GM23338 (cell line): ENCODE data around the gene ICA1L. TPM values are rescaled to one million over a fixed set of nuclear protein-coding genes. Genes with fewer than 3 reads are reported as not detected.

ENCODE experiments used
- ATAC-seq: fragments of 200-7000 bp; cut with Tn5 transposase; 3 replicates; pipeline ENCODE4 v1.9.1; 2020
- DNase-seq: peaks from one replicate; pipeline ENCODE4 v3.0.0-alpha.2; 2015; ENCODE audit warnings: low spot score
- H2AFZ ChIP-seq: fragments of 200-600 bp; sonication (generic); 2 replicates; pipeline ENCODE4 v1.8.0; 2016; ENCODE audit warnings: antibody characterized with exemption, mild to moderate bottlenecking, moderate library complexity
- H3F3A ChIP-seq: fragments of 200-600 bp; sonication (generic); replicated peaks from 2 replicates; pipeline ENCODE4 v1.8.0; 2017; ENCODE audit warnings: antibody characterized with exemption, mixed run types, low read depth
- H3K27ac ChIP-seq: fragments of 200-600 bp; sonication (generic); 2 replicates; pipeline ENCODE4 v1.6.1; 2016; ENCODE audit warnings: low read depth
- H3K27me3 ChIP-seq: fragments of 200-600 bp; sonication (generic); 2 replicates; pipeline ENCODE4 v1.8.0; 2016; ENCODE audit warnings: mild to moderate bottlenecking, mixed run types, moderate library complexity; ENCODE audit not compliant: insufficient read depth
- H3K36me3 ChIP-seq: fragments of 200-600 bp; sonication (generic); 2 replicates; pipeline ENCODE4 v1.8.0; 2016; ENCODE audit warnings: mild to moderate bottlenecking; ENCODE audit not compliant: insufficient read depth
- H3K4me1 ChIP-seq: fragments of 200-600 bp; sonication (generic); 2 replicates; pipeline ENCODE4 v1.8.0; 2016; ENCODE audit warnings: mild to moderate bottlenecking, moderate library complexity; ENCODE audit not compliant: insufficient read depth
- H3K4me2 ChIP-seq: fragments of 200-600 bp; sonication (generic); 2 replicates; pipeline ENCODE4 v1.7.1; 2017; ENCODE audit warnings: mixed run types
- H3K4me3 ChIP-seq: fragments of 200-600 bp; sonication (generic); 2 replicates; pipeline ENCODE4 v1.6.1; 2016; ENCODE audit warnings: mixed run types
- H3K79me2 ChIP-seq: fragments of 200-600 bp; sonication (generic); replicated peaks from 2 replicates; pipeline ENCODE4 v1.8.0; 2017; ENCODE audit warnings: mild to moderate bottlenecking; ENCODE audit not compliant: insufficient read depth
- H3K9me2 ChIP-seq: fragments of 200-600 bp; sonication (generic); 2 replicates; pipeline ENCODE4 v1.8.0; 2017; ENCODE audit not compliant: insufficient read depth
- H4K20me1 ChIP-seq: fragments of 200-600 bp; sonication (generic); replicated peaks from 2 replicates; pipeline ENCODE4 v1.8.0; 2017; ENCODE audit warnings: mild to moderate bottlenecking; ENCODE audit not compliant: insufficient read depth
- H3K27ac Mint-ChIP-seq: 2 replicates; pipeline ENCODE4 v1.8.0; 2020; ENCODE audit warnings: inconsistent platforms, mild to moderate bottlenecking, moderate library complexity, mixed read lengths
- H3K27me3 Mint-ChIP-seq: 3 replicates; pipeline ENCODE4 v1.8.0; 2022; ENCODE audit warnings: low read depth, mild to moderate bottlenecking, moderate library complexity, mixed read lengths, inconsistent platforms; ENCODE audit not compliant: insufficient read depth, poor library complexity
- H3K36me3 Mint-ChIP-seq: 3 replicates; pipeline ENCODE4 v1.8.0; 2021; ENCODE audit warnings: low read depth, mild to moderate bottlenecking, inconsistent platforms, moderate library complexity, mixed read lengths
- H3K4me1 Mint-ChIP-seq: 3 replicates; pipeline ENCODE4 v1.8.0; 2020; ENCODE audit warnings: mild to moderate bottlenecking, inconsistent platforms, mixed read lengths
- H3K4me3 Mint-ChIP-seq: 3 replicates; pipeline ENCODE4 v1.8.0; 2021; ENCODE audit warnings: moderate library complexity, mild to moderate bottlenecking, inconsistent platforms, mixed read lengths
- H3K9me3 Mint-ChIP-seq: 3 replicates; pipeline ENCODE4 v1.8.0; 2020; ENCODE audit warnings: moderate library complexity, mild to moderate bottlenecking, inconsistent platforms, mixed read lengths
- EZH2phosphoT487 ChIP-seq: fragments of 200-600 bp; sonication (generic); IDR thresholded peaks from one replicate; pipeline ENCODE4 v1.8.1; 2018; ENCODE audit warnings: antibody characterized with exemption; ENCODE audit not compliant: unreplicated experiment
- NANOG ChIP-seq: IDR thresholded peaks from 2 replicates; pipeline ENCODE4 v1.6.1; 2016; ENCODE audit warnings: antibody characterized with exemption, borderline replicate concordance
- POLR2AphosphoS5 ChIP-seq: IDR thresholded peaks from 2 replicates; pipeline ENCODE4 v1.6.1; 2016; ENCODE audit warnings: antibody characterized with exemption, low read depth
- STAT1 ChIP-seq: IDR thresholded peaks from one replicate; pipeline ENCODE4 v1.6.1; 2016; ENCODE audit warnings: antibody characterized with exemption; ENCODE audit not compliant: unreplicated experiment
- ZNF114 ChIP-seq: fragments of 250-450 bp; sonication (Bioruptor Pico); IDR thresholded peaks from 2 replicates; pipeline ENCODE4 v1.5.0; 2020; ENCODE audit warnings: mild to moderate bottlenecking, moderate library complexity
- ZNF331 ChIP-seq: fragments of 250-450 bp; sonication (Bioruptor Pico); IDR thresholded peaks from 2 replicates; pipeline ENCODE4 v1.5.0; 2020; ENCODE audit warnings: low read depth, mild to moderate bottlenecking, moderate library complexity
- polyA plus RNA-seq: library from polyadenylated mRNA; unstranded; fragments of >200 nt; fragmentation: Nextera tagmentation; extraction: Ambion mirVana; gene quantifications from 2 replicates; pipeline ENCODE4 v1.2.1, GENCODE V29; 2016
- total RNA-seq: library from RNA; depleted of rRNA; stranded (reverse); fragments of >200 nt; shearing (Covaris generic); gene quantifications from 2 replicates; pipeline ENCODE4 v1.2.3, GENCODE V29; 2014
- TF ChIP-seq, protein P1 (sequence below): IDR thresholded peaks from 2 replicates; pipeline ENCODE4 v1.6.1; 2016; ENCODE audit warnings: antibody characterized with exemption
- TF ChIP-seq, protein P2 (sequence below): IDR thresholded peaks from one replicate; pipeline ENCODE4 v1.6.1; 2018; ENCODE audit warnings: antibody characterized with exemption; ENCODE audit not compliant: unreplicated experiment
- TF ChIP-seq, protein P3 (sequence below): fragments of 250-450 bp; sonication (Bioruptor Pico); IDR thresholded peaks from 2 replicates; pipeline ENCODE4 v1.5.0; 2020; ENCODE audit warnings: mild to moderate bottlenecking, moderate library complexity

Gene ICA1L
- total and polyA plus RNA-seq, 2 experiments from 2014 or later: 1.6 to 7.2 TPM

DNA sequence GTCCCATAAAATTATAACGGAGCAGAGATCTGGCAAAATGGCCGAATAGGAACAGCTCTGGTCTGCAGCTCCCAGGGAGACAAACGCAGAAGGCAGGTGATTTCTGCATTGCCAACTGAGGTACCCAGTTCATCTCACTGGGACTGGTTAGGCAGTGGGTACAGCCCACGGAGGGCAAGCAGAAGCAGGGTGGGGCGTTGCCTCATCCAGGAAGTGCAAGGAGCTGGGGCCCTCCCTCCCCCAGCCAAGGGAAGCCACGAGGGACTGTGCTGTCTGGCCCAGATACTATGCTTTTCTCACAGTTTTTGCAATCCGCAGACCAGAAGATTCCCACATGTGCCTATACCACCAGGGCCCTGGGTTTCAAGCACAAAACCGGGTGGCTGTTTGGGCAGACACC is 22.8 kb downstream of the ICA1L start:
- no peak overlapping the region for H3K4me2 ChIP-seq
- no peaks in the 10 kb centered on the region for H3K9me2 ChIP-seq
- H3K4me1 ChIP-seq: no peaks in the 10 kb centered on the region
- ATAC-seq (no peak), DNase-seq (no peak)
- TF ChIP-seq, protein P1, sequence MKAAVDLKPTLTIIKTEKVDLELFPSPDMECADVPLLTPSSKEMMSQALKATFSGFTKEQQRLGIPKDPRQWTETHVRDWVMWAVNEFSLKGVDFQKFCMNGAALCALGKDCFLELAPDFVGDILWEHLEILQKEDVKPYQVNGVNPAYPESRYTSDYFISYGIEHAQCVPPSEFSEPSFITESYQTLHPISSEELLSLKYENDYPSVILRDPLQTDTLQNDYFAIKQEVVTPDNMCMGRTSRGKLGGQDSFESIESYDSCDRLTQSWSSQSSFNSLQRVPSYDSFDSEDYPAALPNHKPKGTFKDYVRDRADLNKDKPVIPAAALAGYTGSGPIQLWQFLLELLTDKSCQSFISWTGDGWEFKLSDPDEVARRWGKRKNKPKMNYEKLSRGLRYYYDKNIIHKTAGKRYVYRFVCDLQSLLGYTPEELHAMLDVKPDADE: no peak
- TF ChIP-seq STAT1 (no peak), ZNF331 (CRISPR knock-in tag) (no peak), NANOG (no peak), ZNF114 (CRISPR knock-in tag) (no peak)
- TF ChIP-seq, protein P2, sequence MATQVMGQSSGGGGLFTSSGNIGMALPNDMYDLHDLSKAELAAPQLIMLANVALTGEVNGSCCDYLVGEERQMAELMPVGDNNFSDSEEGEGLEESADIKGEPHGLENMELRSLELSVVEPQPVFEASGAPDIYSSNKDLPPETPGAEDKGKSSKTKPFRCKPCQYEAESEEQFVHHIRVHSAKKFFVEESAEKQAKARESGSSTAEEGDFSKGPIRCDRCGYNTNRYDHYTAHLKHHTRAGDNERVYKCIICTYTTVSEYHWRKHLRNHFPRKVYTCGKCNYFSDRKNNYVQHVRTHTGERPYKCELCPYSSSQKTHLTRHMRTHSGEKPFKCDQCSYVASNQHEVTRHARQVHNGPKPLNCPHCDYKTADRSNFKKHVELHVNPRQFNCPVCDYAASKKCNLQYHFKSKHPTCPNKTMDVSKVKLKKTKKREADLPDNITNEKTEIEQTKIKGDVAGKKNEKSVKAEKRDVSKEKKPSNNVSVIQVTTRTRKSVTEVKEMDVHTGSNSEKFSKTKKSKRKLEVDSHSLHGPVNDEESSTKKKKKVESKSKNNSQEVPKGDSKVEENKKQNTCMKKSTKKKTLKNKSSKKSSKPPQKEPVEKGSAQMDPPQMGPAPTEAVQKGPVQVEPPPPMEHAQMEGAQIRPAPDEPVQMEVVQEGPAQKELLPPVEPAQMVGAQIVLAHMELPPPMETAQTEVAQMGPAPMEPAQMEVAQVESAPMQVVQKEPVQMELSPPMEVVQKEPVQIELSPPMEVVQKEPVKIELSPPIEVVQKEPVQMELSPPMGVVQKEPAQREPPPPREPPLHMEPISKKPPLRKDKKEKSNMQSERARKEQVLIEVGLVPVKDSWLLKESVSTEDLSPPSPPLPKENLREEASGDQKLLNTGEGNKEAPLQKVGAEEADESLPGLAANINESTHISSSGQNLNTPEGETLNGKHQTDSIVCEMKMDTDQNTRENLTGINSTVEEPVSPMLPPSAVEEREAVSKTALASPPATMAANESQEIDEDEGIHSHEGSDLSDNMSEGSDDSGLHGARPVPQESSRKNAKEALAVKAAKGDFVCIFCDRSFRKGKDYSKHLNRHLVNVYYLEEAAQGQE: no peak
- H3K27ac ChIP-seq: no peak overlapping the region
- no peaks in the 10 kb centered on the region for H3F3A ChIP-seq
- no peaks in the 10 kb centered on the region for H3K36me3 ChIP-seq
- no peaks in the 10 kb centered on the region for H4K20me1 ChIP-seq
- no peaks in the 10 kb centered on the region for H3K27me3 ChIP-seq
- Mint-ChIP-seq H3K9me3 (no peaks in the 10 kb centered on the region), H3K4me3 (no peak overlapping the region), H3K27ac (no peak overlapping the region), H3K36me3 (no peaks in the 10 kb centered on the region), H3K27me3 (no peaks in the 10 kb centered on the region), H3K4me1 (no peaks in the 10 kb centered on the region)
- H3K4me3 ChIP-seq: no peak overlapping the region
- no peaks in the 10 kb centered on the region for H3K79me2 ChIP-seq
- H2AFZ ChIP-seq: no peak overlapping the region

DNA sequence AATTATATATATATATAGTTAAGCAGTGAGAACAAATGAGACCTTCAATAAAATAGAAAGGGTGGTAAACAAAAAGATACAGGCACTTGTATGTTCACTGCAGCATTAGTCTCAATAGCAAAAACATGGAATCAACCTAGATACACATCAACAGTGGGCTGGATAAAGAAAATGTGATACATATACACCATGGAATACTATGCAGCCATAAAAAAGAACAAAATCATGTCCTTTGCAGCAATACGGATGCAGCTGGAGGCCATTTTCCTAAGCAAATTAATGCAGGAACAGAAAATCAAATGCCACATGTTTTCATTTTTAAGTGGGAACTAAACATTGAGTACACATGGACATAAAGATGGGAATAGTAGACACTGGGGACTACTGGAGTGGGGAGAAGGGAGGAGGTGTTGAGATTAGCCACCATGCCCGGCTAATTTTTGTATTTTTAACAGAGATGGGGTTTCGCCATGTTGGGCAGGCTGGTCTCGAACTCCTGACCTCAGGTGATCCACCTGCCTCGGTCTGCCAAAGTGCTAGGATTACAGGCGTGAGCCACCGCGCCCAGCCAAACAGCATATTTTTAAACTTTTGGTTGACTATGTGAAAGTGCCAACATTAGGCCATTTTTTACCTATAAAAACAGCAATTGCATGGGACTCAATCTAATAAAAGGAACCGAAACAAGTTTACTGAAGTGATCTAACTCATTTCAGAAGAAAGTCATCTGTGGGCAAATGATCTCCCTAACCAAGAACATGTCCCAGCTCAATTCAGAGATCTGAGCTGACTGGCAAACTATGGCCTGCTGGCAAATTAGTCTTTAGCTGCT is 23.7 kb downstream of the ICA1L start:
- Histone ChIP-seq H3K4me1 (no peaks in the 10 kb centered on the region), H4K20me1 (no peaks in the 10 kb centered on the region), H2AFZ (no peak overlapping the region), H3K27ac (no peak overlapping the region), H3K4me2 (no peak overlapping the region), H3K27me3 (no peaks in the 10 kb centered on the region), H3K9me2 (no peaks in the 10 kb centered on the region), H3K4me3 (no peak overlapping the region), H3F3A (no peaks in the 10 kb centered on the region), H3K79me2 (no peaks in the 10 kb centered on the region), H3K36me3 (no peaks in the 10 kb centered on the region)
- Mint-ChIP-seq H3K9me3 (no peaks in the 10 kb centered on the region), H3K27ac (no peak overlapping the region), H3K36me3 (no peaks in the 10 kb centered on the region), H3K4me3 (no peak overlapping the region), H3K4me1 (no peaks in the 10 kb centered on the region), H3K27me3 (no peaks in the 10 kb centered on the region)
- ATAC-seq: no peak
- no peak for DNase-seq
- no peak for TF ChIP-seq ZNF114 (CRISPR knock-in tag)
- no peak for TF ChIP-seq POLR2AphosphoS5
- TF ChIP-seq, protein P3, sequence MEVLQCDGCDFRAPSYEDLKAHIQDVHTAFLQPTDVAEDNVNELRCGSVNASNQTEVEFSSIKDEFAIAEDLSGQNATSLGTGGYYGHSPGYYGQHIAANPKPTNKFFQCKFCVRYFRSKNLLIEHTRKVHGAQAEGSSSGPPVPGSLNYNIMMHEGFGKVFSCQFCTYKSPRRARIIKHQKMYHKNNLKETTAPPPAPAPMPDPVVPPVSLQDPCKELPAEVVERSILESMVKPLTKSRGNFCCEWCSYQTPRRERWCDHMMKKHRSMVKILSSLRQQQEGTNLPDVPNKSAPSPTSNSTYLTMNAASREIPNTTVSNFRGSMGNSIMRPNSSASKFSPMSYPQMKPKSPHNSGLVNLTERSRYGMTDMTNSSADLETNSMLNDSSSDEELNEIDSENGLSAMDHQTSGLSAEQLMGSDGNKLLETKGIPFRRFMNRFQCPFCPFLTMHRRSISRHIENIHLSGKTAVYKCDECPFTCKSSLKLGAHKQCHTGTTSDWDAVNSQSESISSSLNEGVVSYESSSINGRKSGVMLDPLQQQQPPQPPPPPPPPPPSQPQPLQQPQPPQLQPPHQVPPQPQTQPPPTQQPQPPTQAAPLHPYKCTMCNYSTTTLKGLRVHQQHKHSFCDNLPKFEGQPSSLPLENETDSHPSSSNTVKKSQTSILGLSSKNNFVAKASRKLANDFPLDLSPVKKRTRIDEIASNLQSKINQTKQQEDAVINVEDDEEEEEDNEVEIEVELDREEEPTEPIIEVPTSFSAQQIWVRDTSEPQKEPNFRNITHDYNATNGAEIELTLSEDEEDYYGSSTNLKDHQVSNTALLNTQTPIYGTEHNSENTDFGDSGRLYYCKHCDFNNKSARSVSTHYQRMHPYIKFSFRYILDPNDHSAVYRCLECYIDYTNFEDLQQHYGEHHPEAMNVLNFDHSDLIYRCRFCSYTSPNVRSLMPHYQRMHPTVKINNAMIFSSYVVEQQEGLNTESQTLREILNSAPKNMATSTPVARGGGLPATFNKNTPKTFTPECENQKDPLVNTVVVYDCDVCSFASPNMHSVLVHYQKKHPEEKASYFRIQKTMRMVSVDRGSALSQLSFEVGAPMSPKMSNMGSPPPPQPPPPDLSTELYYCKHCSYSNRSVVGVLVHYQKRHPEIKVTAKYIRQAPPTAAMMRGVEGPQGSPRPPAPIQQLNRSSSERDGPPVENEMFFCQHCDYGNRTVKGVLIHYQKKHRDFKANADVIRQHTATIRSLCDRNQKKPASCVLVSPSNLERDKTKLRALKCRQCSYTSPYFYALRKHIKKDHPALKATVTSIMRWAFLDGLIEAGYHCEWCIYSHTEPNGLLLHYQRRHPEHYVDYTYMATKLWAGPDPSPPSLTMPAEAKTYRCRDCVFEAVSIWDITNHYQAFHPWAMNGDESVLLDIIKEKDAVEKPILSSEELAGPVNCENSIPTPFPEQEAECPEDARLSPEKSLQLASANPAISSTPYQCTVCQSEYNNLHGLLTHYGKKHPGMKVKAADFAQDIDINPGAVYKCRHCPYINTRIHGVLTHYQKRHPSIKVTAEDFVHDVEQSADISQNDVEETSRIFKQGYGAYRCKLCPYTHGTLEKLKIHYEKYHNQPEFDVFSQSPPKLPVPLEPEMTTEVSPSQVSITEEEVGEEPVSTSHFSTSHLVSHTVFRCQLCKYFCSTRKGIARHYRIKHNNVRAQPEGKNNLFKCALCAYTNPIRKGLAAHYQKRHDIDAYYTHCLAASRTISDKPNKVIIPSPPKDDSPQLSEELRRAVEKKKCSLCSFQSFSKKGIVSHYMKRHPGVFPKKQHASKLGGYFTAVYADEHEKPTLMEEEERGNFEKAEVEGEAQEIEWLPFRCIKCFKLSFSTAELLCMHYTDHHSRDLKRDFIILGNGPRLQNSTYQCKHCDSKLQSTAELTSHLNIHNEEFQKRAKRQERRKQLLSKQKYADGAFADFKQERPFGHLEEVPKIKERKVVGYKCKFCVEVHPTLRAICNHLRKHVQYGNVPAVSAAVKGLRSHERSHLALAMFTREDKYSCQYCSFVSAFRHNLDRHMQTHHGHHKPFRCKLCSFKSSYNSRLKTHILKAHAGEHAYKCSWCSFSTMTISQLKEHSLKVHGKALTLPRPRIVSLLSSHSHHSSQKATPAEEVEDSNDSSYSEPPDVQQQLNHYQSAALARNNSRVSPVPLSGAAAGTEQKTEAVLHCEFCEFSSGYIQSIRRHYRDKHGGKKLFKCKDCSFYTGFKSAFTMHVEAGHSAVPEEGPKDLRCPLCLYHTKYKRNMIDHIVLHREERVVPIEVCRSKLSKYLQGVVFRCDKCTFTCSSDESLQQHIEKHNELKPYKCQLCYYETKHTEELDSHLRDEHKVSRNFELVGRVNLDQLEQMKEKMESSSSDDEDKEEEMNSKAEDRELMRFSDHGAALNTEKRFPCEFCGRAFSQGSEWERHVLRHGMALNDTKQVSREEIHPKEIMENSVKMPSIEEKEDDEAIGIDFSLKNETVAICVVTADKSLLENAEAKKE (CRISPR knock-in tag): no peak
- TF ChIP-seq, protein P1: no peak
- TF ChIP-seq EZH2phosphoT487: no peak
